ENCODE measurements around the gene DPY19L3.

The DPY19L3 gene

GRCh38 chr19:32522967-32523366, 117.4 kb downstream of the DPY19L3 start:
- no peak for DNase-seq

DNA sequence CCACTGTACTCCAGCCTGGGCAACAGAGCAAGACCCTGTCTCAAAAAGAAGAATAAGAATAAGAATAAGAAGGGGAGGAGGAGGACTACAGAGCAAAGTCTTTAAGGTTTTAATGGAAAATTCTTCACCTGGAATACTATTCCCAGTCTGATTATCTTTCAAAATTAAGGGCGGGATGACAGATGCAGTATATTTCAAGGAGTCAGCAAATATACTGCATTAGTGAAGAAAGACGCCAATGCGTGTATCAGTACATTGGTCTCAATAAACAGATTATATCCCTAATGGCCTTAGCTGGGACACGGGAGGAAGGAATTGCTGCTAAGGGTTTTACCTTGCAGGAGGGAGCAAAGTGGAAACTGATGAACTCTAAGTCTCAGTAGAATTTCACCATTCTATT, 121.3 kb downstream of the DPY19L3 start:
- no peak for DNase-seq

DNA sequence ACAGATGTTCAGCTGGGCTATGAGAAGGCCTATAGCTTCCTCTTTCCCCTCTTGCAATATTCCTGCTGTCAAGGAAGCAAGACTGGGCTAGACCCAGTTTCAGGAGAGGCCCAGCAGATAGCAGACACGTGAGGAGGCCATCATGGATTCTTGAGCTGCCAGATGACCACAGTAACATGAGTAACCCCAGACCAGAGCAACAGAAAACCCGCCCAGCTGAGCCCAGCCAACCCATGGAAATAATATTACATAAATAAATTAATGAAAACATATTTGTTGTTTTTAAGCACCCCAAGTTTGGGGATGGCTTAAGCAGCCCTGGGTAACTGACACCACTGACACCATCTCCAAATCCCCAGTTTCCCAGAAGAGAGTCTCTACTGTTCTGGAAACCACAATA, 125.2 kb downstream of the DPY19L3 start:
- DNase-seq = no peak

DNA sequence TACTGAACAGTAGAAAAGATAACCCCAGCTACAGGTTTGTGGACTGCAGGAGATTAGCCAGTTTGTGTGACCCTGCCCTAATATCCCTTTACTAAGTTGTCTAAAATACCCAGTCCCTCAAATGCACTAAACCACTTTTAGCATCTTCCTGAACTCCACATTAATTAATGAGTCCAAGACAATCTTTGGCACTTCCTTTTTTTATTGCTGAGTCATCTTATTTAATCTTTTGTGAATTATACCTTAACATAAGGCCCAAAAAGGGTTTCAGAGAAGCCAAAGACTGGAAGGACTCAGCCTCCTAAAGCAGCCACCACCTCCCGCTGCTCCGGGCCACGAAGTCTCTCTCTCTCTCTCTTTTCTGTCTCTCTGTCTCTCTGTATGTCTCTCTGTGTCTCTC, 126.7 kb downstream of the DPY19L3 start:
- no peak for DNase-seq

All from kidney glomerular epithelial cell (primary cell).